ENCODE measurements around the gene BRME1. TPM values are rescaled to one million over a fixed set of nuclear protein-coding genes. Genes with fewer than 3 reads are reported as not detected.

BRME1 gene
- total and polyA plus RNA-seq, 2 of the 13 experiments (the other 11 are each of a cell fraction or from before 2014, with no cell fraction given): 0.74 to 1.5 TPM

- H3K4me2 ChIP-seq (ENCODE audit: low read depth, low read length): no peak overlapping the region
- DNase-seq (ENCODE audit: low spot score) (no peak), FAIRE-seq (no peak), ATAC-seq (no peak)
- H3K9me3 ChIP-seq (ENCODE audit: low read length): no peaks in the 10 kb centered on the region
- in situ Hi-C loops (cut with HindIII; ENCODE audit: extremely low pct_ligation_motif_present, low pct_unique_long_range_greater_than_20kb): no loop called here
- H3K4me3 ChIP-seq (replicated peaks in 1 of 3; ENCODE audit: insufficient read depth in 1 of 3, low read depth in 2 of 3, low read length in 3 of 3): no peak overlapping the region
- peaks cover 6 to 19% of the 10 kb centered on the region in 2 experiments; a peak in 4 of 5 replicates for H3K36me3 ChIP-seq (replicated peaks in 1 of 2; ENCODE audit: control insufficient read depth in 1 of 2, insufficient read depth in 2 of 2, low read length in 2 of 2)
- H3K4me1 ChIP-seq (ENCODE audit: insufficient read depth, low read length): peaks cover 15% of the 10 kb centered on the region
- CTCF ChIA-PET (ENCODE audit: low intra/inter-chr PET ratio, low total read pairs): no interaction called here
- no peak for TF ChIP-seq RNF2 (conservative IDR thresholded peaks at IDR 0.05; ENCODE audit: low read depth)
- no peak overlapping the region for H3K9ac ChIP-seq (ENCODE audit: insufficient read depth, low read depth, low read length)
- 93% methylated on average over 2 of the region's 2 CpGs for whole genome bisulfite sequencing (ENCODE audit: low lambda C conversion rate)
- no peaks in the 10 kb centered on the region for H3K27me3 ChIP-seq (ENCODE audit: control insufficient read depth in 1 of 2, insufficient read depth in 2 of 2, low read length in 2 of 2)
- H4K20me1 ChIP-seq (ENCODE audit: insufficient read depth, low read length): no peaks in the 10 kb centered on the region
- intact Hi-C loops (cut with micrococcal nuclease; ENCODE audit: unreplicated experiment): no loop called here
- no peaks in the 10 kb centered on the region for H3K79me2 ChIP-seq (ENCODE audit: insufficient read depth, low read length)
- no peak overlapping the region for H2AFZ ChIP-seq (ENCODE audit: low read length)
- BruUV-seq (replicated peaks): no TSS peak
- POLR2A ChIA-PET: no interaction called here
- no peak overlapping the region for H3K27ac ChIP-seq (ENCODE audit: extremely low read length, insufficient read depth, low read length)
Observed at GRCh38 chr19:13909430-13909829, 3.5 kb upstream of the BRME1 start.

DNA sequence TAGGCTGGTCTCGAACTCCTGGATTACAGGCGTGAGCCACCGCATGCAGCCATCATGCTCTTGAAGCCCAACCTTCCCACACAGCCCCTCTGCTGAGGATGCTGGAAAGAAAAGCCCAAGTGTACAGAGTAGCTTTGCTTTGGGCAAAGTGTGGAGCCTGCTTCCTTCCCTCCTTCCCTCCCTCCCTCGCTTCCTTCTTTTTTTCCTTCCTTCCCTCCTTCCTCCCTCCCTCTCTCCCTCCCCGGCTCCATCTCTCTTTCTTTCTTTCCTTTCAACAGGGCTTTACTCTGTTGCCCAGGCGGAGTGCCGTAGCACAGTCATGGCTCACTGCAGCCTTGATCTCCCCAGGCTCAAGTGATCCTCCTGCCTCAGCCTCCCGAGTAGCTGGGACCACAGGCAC, 2.8 kb upstream of the BRME1 start:
- FAIRE-seq: no peak
- in situ Hi-C loops (cut with HindIII; ENCODE audit: extremely low pct_ligation_motif_present, low pct_unique_long_range_greater_than_20kb): no loop called here
- ChIA-PET CTCF (ENCODE audit: low intra/inter-chr PET ratio, low total read pairs) (no interaction called here), POLR2A (no interaction called here)
- Histone ChIP-seq H3K4me3 (replicated peaks in 1 of 3; ENCODE audit: insufficient read depth in 1 of 3, low read depth in 2 of 3, low read length in 3 of 3) (no peak overlapping the region), H3K79me2 (ENCODE audit: insufficient read depth, low read length) (no peaks in the 10 kb centered on the region), H3K27ac (ENCODE audit: extremely low read length, insufficient read depth, low read length) (no peak overlapping the region), H3K4me2 (ENCODE audit: low read depth, low read length) (no peak overlapping the region), H3K36me3 (replicated peaks in 1 of 2; ENCODE audit: control insufficient read depth in 1 of 2, insufficient read depth in 2 of 2, low read length in 2 of 2) (peaks cover 6 to 19% of the 10 kb centered on the region in 2 experiments; a peak in 4 of 5 replicates), H3K27me3 (ENCODE audit: control insufficient read depth in 1 of 2, insufficient read depth in 2 of 2, low read length in 2 of 2) (no peaks in the 10 kb centered on the region), H3K9me3 (ENCODE audit: low read length) (no peaks in the 10 kb centered on the region), H3K4me1 (ENCODE audit: insufficient read depth, low read length) (peaks cover 18% of the 10 kb centered on the region), H3K9ac (ENCODE audit: insufficient read depth, low read depth, low read length) (no peak overlapping the region), H4K20me1 (ENCODE audit: insufficient read depth, low read length) (no peaks in the 10 kb centered on the region), H2AFZ (ENCODE audit: low read length) (no peak overlapping the region)
- intact Hi-C loops (cut with micrococcal nuclease; ENCODE audit: unreplicated experiment): no loop called here
- DNase-seq (ENCODE audit: low spot score): no peak
- no peak for TF ChIP-seq ZNF512B (CRISPR knock-in tag; IDR thresholded peaks at IDR 0.05; ENCODE audit: borderline replicate concordance)
- TF ChIP-seq ZSCAN29 (CRISPR knock-in tag; conservative IDR thresholded peaks at IDR 0.05): no peak
- no peak for TF ChIP-seq GATAD1 (CRISPR knock-in tag; IDR thresholded peaks at IDR 0.05)
- no peak for TF ChIP-seq KLF16 (CRISPR knock-in tag; IDR thresholded peaks at IDR 0.05)
- TF ChIP-seq SAP130 (CRISPR knock-in tag; IDR thresholded peaks at IDR 0.05; ENCODE audit: low read depth): no peak
- TF ChIP-seq MXD3 (CRISPR knock-in tag; IDR thresholded peaks at IDR 0.05): no peak
- TF ChIP-seq PHF20 (CRISPR knock-in tag; IDR thresholded peaks at IDR 0.05): no peak
- TF ChIP-seq AHR (CRISPR knock-in tag; IDR thresholded peaks at IDR 0.05): no peak
- TF ChIP-seq FOSL2 (CRISPR knock-in tag; IDR thresholded peaks at IDR 0.05): no peak
- no peak for TF ChIP-seq SUZ12 (IDR thresholded peaks at IDR 0.05; ENCODE audit: low read depth, low read length)
- no peak for TF ChIP-seq NR1H2 (CRISPR knock-in tag; IDR thresholded peaks at IDR 0.05; ENCODE audit: borderline replicate concordance, low read depth)
- no peak for TF ChIP-seq ZNF724P (CRISPR knock-in tag; IDR thresholded peaks at IDR 0.05; ENCODE audit: borderline replicate concordance)
- TF ChIP-seq MIER2 (CRISPR knock-in tag; IDR thresholded peaks at IDR 0.05): no peak
- no TSS peak for BruUV-seq (replicated peaks)
- WGBS (ENCODE audit: low lambda C conversion rate): 97% methylated on average over 8 of the region's 8 CpGs
- no peak for ATAC-seq
